RWPE2 (cell line): Measurements from ENCODE around the gene SKIC8.

Experiments used
- ATAC-seq: fragments of 200-7000 bp; cut with Tn5 transposase; 3 replicates; pipeline ENCODE4 v1.9.1; 2021; ENCODE audit warnings: low read depth
- DNase-seq: peaks from one replicate; pipeline ENCODE4 v3.0.0-alpha.2; 2020; ENCODE audit warnings: low spot score
- H3K27ac ChIP-seq: fragments of 450-650 bp; 2 replicates; pipeline ENCODE4 v1.5.1; 2017; ENCODE audit warnings: mild to moderate bottlenecking; ENCODE audit not compliant: poor library complexity, severe bottlenecking
- H3K27me3 ChIP-seq: fragments of 250-450 bp; sonication (Bioruptor Pico); 2 replicates; pipeline ENCODE4 v1.5.1; 2021; ENCODE audit warnings: mild to moderate bottlenecking, moderate library complexity; ENCODE audit not compliant: insufficient read depth, poor library complexity, severe bottlenecking
- H3K36me3 ChIP-seq: fragments of 250-450 bp; sonication (Bioruptor Pico); 2 replicates; pipeline ENCODE4 v1.5.1; 2020; ENCODE audit warnings: low read depth, mild to moderate bottlenecking, moderate library complexity
- H3K4me1 ChIP-seq: fragments of 250-450 bp; sonication (Bioruptor Pico); 2 replicates; pipeline ENCODE4 v1.5.1; 2021; ENCODE audit warnings: mild to moderate bottlenecking, moderate library complexity; ENCODE audit not compliant: insufficient read depth, poor library complexity, severe bottlenecking
- H3K4me3 ChIP-seq: fragments of 250-450 bp; sonication (Bioruptor Pico); 2 replicates; pipeline ENCODE4 v1.5.1; 2021; ENCODE audit warnings: mild to moderate bottlenecking, moderate library complexity; ENCODE audit not compliant: severe bottlenecking
- H3K9me3 ChIP-seq: fragments of 250-450 bp; sonication (Bioruptor Pico); 2 replicates; pipeline ENCODE4 v1.5.1; 2021; ENCODE audit warnings: mild to moderate bottlenecking, moderate library complexity; ENCODE audit not compliant: severe bottlenecking
- CTCF ChIP-seq: fragments of 450-650 bp; IDR thresholded peaks from one replicate; pipeline ENCODE4 v1.5.1; 2017; ENCODE audit warnings: mild to moderate bottlenecking, moderate library complexity; ENCODE audit not compliant: poor library complexity, severe bottlenecking

The SKIC8 gene

GRCh38 chr15:78261062-78261461, 38.3 kb downstream of the SKIC8 start:
- no peak for ATAC-seq

GRCh38 chr15:78260489-78260888, 38.9 kb downstream of the SKIC8 start:
- H3K9me3 ChIP-seq, result no peaks in the 10 kb centered on the region
- TF ChIP-seq CTCF, result no peak
- H3K4me1 ChIP-seq, result no peaks in the 10 kb centered on the region
- H3K27ac ChIP-seq, result no peak overlapping the region
- H3K27me3 ChIP-seq, result no peaks in the 10 kb centered on the region
- no peak overlapping the region for H3K4me3 ChIP-seq
- DNase-seq (no peak), ATAC-seq (no peak)
- H3K36me3 ChIP-seq, result no peaks in the 10 kb centered on the region

More at GRCh38 chr15:78261062-78261461, 38.3 kb downstream of the SKIC8 start:
- DNase-seq, result no peak
- Histone ChIP-seq H3K4me1 (peaks cover 6% of the 10 kb centered on the region), H3K4me3 (no peak overlapping the region), H3K27ac (no peak overlapping the region), H3K36me3 (no peaks in the 10 kb centered on the region), H3K27me3 (no peaks in the 10 kb centered on the region), H3K9me3 (no peaks in the 10 kb centered on the region)
- TF ChIP-seq CTCF, result no peak

- Histone ChIP-seq H3K9me3 (no peaks in the 10 kb centered on the region), H3K27ac (no peak overlapping the region), H3K36me3 (no peaks in the 10 kb centered on the region), H3K4me3 (no peak overlapping the region), H3K4me1 (no peaks in the 10 kb centered on the region), H3K27me3 (no peaks in the 10 kb centered on the region)
- ATAC-seq (no peak), DNase-seq (no peak)
- TF ChIP-seq CTCF, result no peak
Measured at GRCh38 chr15:78259232-78259631, 40.2 kb downstream of the SKIC8 start.

- ATAC-seq (no peak), DNase-seq (no peak)
- H3K27ac ChIP-seq, result no peak overlapping the region
- H3K27me3 ChIP-seq, result no peaks in the 10 kb centered on the region
- no peaks in the 10 kb centered on the region for H3K9me3 ChIP-seq
- no peak for TF ChIP-seq CTCF
- H3K36me3 ChIP-seq, result no peaks in the 10 kb centered on the region
- no peak overlapping the region for H3K4me3 ChIP-seq
- no peaks in the 10 kb centered on the region for H3K4me1 ChIP-seq
Measured at GRCh38 chr15:78257681-78258080, 41.7 kb downstream of the SKIC8 start.

- no peaks in the 10 kb centered on the region for H3K27me3 ChIP-seq
- no peaks in the 10 kb centered on the region for H3K9me3 ChIP-seq
- no peak for DNase-seq
- no peak for TF ChIP-seq CTCF
- no peak overlapping the region for H3K4me3 ChIP-seq
- ATAC-seq, result no peak
- H3K27ac ChIP-seq, result no peak overlapping the region
- H3K4me1 ChIP-seq, result no peaks in the 10 kb centered on the region
- no peaks in the 10 kb centered on the region for H3K36me3 ChIP-seq
Measured at GRCh38 chr15:78256044-78256437, 43.4 kb downstream of the SKIC8 start.
